CD4-positive, alpha-beta T cell treated with Interleukin-6 for 4 hours (primary cell): ENCODE measurements around the gene LRPPRC.
A peak's percentile ranks its signal among the peaks of the same experiment; 100 is the strongest.
"Not testable (repeated sequence)": the region's sequence is repeated elsewhere in the genome, so short reads cannot be mapped to it uniquely, and the experiment has no call there.

Experiments
- DNase-seq: peaks from one replicate; pipeline ENCODE4 v3.0.0-alpha.2; 2020; ENCODE audit warnings: mixed read lengths

The LRPPRC gene

GRCh38 chr2:43995733-43996533 lies at the start of gene LRPPRC:
Gene LRPPRC (minus strand): TSS chr2:43995989. CDS start chr2:43995947, 42 bp downstream.
- peak; percentile 92 for DNase-seq

GRCh38 chr2:44045061-44045460 lies 49.3 kb upstream of the LRPPRC start:
- no peak for DNase-seq

- peak; percentile 78 for DNase-seq
These were observed 48.5 kb upstream of the LRPPRC start for GRCh38 chr2:44044281-44044720.

- no peak for DNase-seq
These were observed 44.6 kb upstream of the LRPPRC start for GRCh38 chr2:44040365-44040764.

GRCh38 chr2:44038277-44038676 lies 42.5 kb upstream of the LRPPRC start:
- DNase-seq = no peak

- DNase-seq = no peak
These were observed 41.4 kb upstream of the LRPPRC start for GRCh38 chr2:44037221-44037620.

GRCh38 chr2:44033947-44034346 lies 38.2 kb upstream of the LRPPRC start:
- DNase-seq = no peak

- DNase-seq = not testable (repeated sequence)
These were observed 31.3 kb upstream of the LRPPRC start for GRCh38 chr2:44027076-44027475.

- peak; percentile 16 for DNase-seq
These were observed 20.5 kb upstream of the LRPPRC start for GRCh38 chr2:44016282-44016681.

GRCh38 chr2:44015239-44015638 lies 19.4 kb upstream of the LRPPRC start:
- DNase-seq = no peak

GRCh38 chr2:44013205-44013604 lies 17.4 kb upstream of the LRPPRC start:
- not testable (repeated sequence) for DNase-seq

GRCh38 chr2:44010266-44010665 lies 14.5 kb upstream of the LRPPRC start:
- DNase-seq = no peak

- DNase-seq = no peak
These were observed 13.4 kb upstream of the LRPPRC start for GRCh38 chr2:44009136-44009735.

- no peak for DNase-seq
These were observed 10.1 kb upstream of the LRPPRC start for GRCh38 chr2:44005846-44006245.

- DNase-seq = no peak
These were observed 9.2 kb upstream of the LRPPRC start for GRCh38 chr2:44004735-44005602.

GRCh38 chr2:44001716-44002115 lies 5.9 kb upstream of the LRPPRC start:
- no peak for DNase-seq

- no peak for DNase-seq
These were observed 2.5 kb upstream of the LRPPRC start for GRCh38 chr2:43998263-43998662.

- no peak for DNase-seq
These were observed 2.4 kb downstream of the LRPPRC start for GRCh38 chr2:43993437-43993836.

GRCh38 chr2:43989545-43989944 lies 6.2 kb downstream of the LRPPRC start:
- no peak for DNase-seq

- no peak for DNase-seq
These were observed 9.2 kb downstream of the LRPPRC start for GRCh38 chr2:43986600-43986999.

- no peak for DNase-seq
These were observed 10.4 kb downstream of the LRPPRC start for GRCh38 chr2:43985359-43985758.

- DNase-seq = no peak
These were observed 11.3 kb downstream of the LRPPRC start for GRCh38 chr2:43984533-43984932.

- DNase-seq = no peak
These were observed 14.9 kb downstream of the LRPPRC start for GRCh38 chr2:43980902-43981301.
